ENCODE measurements around the gene PNPLA7.

DNA sequence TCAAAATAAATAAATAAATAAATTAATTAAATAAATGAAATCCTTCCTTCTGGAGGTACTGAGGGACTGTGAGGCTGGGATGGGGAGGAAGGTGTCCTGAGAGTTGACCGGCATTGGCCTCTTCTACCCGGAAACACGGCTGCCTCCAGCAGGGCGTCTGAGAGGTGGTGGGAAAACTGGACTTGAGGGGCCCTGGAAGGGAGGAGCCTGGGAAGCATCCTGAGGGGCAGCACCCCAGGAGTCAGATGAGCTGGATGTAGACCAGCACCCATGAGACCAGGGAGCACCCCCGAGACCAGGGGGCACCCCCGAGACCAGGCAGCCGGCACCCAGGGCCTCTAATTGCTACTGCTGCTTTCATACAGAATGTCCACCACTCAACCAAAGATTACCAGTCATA is 82.3 kb downstream of the PNPLA7 start:
- TF ChIP-seq POLR2AphosphoS5 (IDR thresholded peaks at IDR 0.05; ENCODE audit: low read depth, low read length) (no peak), POLR2A (IDR thresholded peaks at IDR 0.05; ENCODE audit: low read depth, low read length) (no peak)

All from GM12892 (cell line).